HG03520 (cell line): ENCODE data around the gene GDF2.

Experiments
- ATAC-seq: cut with Tn5 transposase; IDR thresholded peaks from one replicate; pipeline ENCODE4 v1.9.1; 2021; ENCODE audit warnings: mild to moderate bottlenecking, moderate library complexity; ENCODE audit not compliant: unreplicated experiment

Gene GDF2

GRCh38 chr10:47322300-47323061 is at the start of gene GDF2:
Gene GDF2, plus strand, starts transcription at chr10:47322454. Its CDS starts 215 bp downstream, at chr10:47322669.
- no peak for ATAC-seq

DNA sequence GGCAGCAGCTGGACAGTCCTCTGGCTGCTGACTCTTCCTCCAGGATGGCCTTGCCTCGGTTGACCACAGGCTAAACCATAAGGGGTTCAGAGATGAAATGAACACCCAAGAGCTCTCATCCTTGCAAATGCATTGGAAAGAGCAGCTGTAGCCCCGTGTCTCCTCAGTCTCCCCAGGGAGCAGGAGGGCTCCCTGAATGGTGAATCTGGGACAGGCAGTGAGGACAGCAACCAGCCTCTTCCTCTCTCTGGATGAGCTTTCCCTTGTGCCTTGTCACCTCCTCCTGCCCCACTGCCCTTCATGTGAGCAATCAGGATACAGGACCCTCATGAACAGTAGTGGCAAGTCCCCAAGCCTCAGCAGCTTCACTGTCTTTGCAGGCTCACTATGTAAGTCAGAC is 46.2 kb upstream of the GDF2 start:
- no peak for ATAC-seq

- ATAC-seq, result no peak
Observed at GRCh38 chr10:47276576-47277351, 45.5 kb upstream of the GDF2 start.

GRCh38 chr10:47277352-47278151 is 44.7 kb upstream of the GDF2 start:
- ATAC-seq, result no peak

- no peak for ATAC-seq
Observed at GRCh38 chr10:47278152-47278473, 44.1 kb upstream of the GDF2 start.

DNA sequence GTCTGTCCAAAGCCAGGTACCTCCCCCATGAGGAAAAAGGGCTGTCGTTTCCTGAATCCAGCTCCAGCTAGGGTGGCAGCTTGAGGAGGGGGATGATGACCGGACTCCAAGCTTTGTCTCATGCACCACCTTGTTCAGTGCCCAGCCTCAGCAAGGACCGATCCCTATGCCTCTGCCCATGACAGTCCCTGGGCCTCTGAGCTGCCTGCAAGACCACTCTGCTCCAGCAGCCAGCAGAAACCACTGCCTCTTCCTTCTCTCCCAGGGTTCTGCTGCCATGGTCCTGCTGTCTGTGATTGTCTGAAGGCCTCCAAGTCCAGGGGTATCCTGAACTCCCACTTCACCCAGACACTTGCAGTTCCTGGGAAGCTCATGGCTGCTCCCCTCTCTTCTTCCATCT is 43.5 kb upstream of the GDF2 start:
- no peak for ATAC-seq

DNA sequence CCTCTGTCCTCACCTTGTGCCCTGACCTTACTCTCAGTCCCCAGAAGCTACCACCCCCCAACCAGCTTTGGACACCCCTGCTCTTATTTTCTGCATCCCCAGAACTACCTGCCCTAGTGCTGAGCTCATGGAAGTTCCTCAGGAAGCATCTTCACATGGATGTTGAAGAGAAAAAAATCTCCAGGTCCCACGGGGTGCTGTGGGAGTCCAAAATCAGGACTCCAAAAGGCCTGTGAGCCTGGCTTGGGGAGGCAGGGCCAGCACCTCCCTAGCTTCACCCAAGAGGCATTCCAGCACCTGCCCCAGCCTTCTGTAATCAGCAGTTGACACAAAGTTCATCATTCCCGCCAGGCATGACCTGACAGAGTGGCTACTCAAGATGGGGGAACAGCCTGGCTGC is 43.0 kb upstream of the GDF2 start:
- no peak for ATAC-seq

DNA sequence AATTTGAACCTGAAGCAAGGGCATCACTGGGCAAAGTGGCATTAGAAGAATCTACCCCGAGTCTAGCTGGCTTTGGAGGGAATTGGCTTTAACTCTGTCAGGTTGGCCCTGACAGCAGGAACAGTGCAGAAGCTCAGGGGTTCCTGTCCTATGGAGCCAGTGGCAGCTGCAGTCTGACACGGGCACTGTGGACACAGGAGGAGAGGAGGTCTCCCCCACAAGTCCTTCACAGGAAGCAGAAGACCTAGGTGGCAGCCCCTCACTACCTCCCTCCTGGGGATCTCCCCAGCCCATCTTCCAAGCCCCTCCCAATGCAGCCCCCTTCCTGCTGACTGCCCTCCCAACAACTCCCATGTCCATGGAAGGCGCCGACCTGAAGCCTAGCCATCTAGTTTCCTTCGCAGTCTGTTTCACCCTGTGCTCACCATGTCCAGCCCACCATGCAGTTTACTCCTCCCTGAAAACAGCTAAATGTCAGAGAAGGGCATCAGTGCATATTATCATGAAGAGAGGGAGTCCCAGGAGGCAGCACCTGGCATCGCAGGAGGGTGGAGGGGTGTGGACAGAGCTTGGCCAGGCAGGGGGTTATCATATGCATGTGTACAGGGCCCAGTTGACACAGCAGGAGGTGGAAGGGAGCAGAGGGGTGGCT is 40.1 kb upstream of the GDF2 start:
- no peak for ATAC-seq

DNA sequence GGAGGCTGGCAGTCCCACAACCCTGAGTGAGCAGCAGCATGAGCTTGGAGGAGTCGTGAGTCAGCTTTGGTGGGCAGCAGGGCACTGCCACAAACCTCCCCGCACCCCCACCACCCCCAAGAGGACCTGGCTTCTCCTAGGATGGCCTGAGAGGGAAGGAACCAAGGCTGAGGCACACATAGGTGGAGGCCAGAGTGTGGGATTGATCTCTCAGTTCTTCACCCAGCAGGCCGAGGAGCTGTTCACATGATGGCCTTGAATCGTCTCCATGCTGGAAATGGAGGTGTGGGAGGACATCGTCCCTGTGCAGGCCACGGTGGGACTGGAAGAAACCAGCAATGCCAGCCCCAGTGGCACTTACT is 39.6 kb upstream of the GDF2 start:
- no peak for ATAC-seq

GRCh38 chr10:47283101-47283630 is 39.1 kb upstream of the GDF2 start:
- no peak for ATAC-seq

DNA sequence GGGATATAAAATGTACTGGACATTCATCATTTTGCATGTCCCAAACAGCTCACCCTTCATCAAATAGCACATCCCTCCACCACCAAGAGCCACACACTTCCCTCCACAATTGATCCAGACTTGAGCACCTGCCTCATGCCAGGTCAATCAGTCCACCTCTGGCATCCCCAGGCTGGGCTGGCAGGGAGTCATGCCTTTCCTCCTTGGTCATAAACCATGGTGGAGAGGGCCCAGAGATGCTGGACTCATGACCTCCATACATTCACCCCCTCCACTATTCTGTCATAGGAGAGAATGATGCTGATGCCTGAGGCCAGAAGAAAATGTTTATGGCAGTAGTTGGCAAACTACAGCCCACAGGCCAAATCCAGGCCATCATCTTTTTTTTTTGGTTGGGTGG is 38.4 kb upstream of the GDF2 start:
- no peak for ATAC-seq

GRCh38 chr10:47285381-47286115 is 36.7 kb upstream of the GDF2 start:
- ATAC-seq, result no peak

DNA sequence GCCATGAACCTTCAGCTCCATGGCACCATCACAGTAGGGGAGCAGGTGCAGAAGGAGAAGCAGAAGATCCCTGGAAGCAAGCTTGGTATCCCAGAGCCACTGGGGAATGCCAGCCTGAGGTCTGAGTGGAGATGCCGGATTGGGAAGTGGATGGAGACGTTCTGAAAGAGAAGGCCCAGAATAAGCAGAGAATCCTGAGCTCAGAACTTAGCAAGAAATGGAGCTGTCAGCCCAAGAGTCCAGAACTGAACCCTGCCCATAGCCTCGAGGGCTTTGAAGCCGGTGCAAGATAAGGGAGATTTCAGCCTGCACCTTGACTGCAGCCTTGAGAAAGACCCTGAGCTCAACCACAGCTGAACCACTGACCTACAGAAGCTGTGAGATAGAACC is 36.1 kb upstream of the GDF2 start:
- no peak for ATAC-seq

DNA sequence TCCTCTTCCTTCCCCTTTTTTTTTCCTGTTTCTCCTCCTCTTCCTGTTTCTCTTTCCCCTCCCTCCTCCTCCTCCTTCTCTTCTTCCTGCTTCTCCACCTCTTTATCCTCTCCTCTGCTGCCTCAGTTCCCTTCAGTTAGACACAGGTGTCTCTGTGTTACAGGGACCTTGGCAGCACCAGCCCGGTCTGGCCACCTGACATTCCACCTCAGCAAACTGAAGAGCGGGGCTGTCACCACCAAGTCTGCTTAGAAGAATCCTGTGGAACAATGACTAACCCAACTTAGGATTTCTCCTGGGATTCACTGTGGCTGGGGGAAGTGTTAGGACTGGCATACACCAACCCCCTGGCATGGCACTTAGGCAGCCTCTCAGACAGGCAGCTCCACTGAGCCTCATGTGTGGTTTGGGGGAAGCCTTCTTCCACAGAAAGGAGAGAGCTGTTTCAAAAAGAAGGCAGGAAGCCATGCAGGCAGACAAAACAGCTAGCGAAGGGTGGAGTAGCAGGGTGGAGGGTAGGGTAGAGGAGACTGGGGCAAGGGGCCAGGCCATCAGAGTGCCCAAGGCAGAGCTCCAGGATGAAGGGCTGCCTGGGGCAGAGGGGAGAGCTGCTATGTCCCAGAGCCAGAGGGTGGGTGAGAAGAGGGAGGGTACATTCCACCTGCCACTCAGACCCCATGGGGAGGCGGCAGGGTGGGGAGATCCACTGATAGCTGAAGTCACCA is 35.5 kb upstream of the GDF2 start:
- ATAC-seq, result no peak

DNA sequence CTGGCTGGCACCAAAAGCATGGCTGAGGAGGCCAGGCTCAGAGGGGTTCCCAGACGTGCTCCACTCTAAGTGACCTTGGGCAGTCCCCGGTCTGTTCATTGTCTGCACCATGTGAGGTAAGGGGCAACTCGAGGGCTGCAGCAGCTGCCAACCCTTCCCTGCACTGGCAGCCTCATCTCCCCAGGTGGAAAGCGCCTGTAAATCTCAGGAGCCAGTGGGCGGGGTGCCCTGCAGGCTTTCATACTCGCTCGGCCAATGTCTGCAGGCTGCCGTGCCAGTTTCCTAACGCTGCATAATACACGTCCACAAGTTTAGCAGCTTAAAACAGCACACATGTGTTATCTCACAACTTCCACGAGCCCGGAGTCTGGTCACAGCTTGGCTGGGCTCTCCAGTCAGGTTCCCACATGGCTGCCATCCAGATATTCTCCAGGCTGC is 34.9 kb upstream of the GDF2 start:
- ATAC-seq, result no peak

DNA sequence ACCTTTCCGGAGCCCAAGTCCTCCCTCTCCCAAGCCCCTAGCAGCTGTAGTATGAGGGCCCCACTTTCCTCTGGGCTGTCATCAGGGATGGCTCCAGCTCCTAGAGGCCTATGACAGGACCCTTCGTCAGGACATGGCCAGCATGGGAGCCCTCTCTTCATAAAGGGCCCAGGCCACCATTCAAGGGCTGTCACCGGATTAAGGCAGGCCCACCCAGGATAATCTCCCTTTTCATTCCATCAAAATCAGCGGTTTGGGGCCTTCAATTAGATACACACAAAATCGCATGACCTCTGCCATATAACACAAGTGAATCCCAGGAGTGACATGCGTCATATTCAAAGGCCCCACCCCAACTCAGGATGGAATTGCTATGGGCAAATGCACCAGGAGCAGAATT is 34.4 kb upstream of the GDF2 start:
- ATAC-seq, result no peak

DNA sequence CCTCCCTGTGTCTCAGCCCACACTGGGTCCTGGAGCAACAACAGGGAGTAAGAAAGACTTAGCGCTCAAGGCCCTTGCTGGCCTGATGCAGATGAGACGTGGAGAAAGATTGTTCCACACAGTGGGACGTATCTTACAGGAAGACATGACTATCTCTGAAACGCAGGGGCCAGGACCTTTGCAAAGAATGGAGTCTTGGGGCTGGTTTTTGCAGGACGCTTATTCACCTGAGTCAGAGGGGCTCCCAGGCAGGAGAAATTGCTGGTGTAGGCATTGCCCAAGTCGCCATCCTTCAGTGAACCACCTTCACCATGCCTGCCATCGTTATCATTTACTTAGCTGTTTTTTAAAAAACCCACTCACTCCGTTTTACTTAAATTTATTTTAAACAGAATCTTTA is 34.0 kb upstream of the GDF2 start:
- no peak for ATAC-seq

- no peak for ATAC-seq
Observed at GRCh38 chr10:47288916-47289495, 33.2 kb upstream of the GDF2 start.

- no peak for ATAC-seq
Observed at GRCh38 chr10:47289921-47290320, 32.3 kb upstream of the GDF2 start.
